HG03196 (cell line): ENCODE data around the gene IGFBP1.
"Not testable (repeated sequence)": the region's sequence is repeated elsewhere in the genome, so short reads cannot be mapped to it uniquely, and the experiment has no call there.

Source experiments
- ATAC-seq: cut with Tn5 transposase; IDR thresholded peaks from one replicate; pipeline ENCODE4 v1.9.1; 2021; ENCODE audit not compliant: unreplicated experiment

Gene IGFBP1

DNA sequence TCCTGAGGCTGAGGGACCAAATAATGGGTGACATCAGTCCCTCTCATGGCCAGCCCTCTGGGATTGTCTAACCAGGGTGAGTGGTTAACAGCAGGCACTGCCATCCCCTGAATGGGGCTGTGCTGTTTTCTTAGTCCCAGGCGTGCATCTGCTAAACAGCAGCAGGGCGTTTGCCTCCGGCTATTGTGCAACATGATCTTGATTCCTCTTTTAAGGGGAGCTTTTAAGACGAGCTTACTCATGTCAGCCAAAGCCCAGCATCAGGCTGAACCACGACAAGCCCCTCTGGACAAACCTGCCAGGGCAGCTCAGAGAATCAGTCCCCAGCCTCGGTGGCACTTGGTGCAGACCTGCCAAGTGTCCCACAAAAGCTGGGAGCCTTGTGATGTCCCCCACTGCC, 49.0 kb downstream of the IGFBP1 start:
- no peak for ATAC-seq

DNA sequence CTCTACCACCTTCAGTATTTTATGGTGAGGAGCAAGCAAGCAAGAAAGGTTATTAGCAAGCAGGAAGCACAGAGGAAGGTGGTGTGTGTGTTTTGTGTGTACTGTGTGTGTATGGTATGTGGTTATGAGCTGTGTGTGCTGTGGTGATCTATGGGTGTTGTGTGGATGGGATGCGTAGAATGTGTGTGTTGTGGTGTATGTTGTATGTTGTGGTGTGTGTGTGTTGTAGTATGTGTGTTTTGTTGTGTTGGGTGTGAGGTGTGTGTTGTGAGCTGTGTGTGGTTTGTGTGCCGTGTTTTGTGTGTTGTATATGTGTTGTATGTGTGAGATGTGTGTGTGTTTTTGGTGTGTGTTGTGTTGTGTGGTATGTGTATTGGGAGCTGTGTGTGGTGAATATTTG, 49.6 kb downstream of the IGFBP1 start:
- no peak for ATAC-seq

DNA sequence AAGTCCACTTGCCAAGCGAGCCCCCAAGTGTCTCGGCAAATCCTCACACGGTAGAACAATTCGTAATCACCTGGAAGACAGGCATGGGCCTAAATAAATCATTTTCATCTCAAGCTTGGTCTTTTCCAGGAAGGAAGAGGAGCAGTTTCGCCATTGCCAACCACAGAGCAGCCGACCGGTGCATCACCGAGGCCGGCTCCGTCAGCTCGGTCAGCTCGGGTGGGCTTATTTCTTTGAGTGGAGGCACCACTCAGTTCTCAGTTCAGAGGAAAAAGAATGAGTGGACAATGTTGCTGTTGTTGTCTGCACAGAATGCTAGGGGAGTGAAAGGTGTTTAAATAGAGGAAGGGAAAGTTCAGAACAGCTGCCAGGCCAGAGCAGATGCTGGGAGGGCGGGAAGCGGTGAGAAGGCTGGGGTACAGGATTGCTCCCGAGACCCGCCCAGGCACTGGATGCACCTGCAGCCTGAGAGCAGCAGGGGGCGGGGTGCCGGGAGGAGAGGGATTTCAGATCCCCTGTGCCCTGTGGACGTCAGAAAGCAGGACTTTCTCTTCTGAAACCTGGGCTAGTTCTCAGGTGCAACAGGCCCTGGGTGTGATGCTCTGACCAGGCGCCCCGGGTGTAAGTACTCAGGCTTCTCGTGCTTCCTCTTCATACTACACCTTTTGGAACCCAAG, 50.5 kb downstream of the IGFBP1 start:
- no peak for ATAC-seq

DNA sequence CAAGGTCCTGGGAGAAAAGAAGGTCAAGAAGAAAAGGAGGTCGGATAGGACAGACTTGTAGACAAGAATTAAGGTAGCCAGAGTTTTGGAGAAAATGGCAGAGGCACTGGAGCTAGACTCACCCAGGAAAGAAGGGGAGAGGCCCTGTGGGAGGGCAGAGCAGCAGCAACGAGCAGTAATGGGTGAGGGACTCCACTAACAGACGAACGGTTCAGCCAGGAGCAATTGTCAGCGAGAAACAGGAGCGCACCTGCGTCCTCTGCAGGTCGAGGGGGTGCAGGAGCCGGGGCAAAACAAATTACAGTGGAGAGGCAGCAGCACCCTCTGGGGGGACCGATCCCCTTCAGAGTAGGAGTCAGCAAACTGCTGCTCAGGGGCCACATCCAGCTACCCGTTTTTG, 51.3 kb downstream of the IGFBP1 start:
- no peak for ATAC-seq

DNA sequence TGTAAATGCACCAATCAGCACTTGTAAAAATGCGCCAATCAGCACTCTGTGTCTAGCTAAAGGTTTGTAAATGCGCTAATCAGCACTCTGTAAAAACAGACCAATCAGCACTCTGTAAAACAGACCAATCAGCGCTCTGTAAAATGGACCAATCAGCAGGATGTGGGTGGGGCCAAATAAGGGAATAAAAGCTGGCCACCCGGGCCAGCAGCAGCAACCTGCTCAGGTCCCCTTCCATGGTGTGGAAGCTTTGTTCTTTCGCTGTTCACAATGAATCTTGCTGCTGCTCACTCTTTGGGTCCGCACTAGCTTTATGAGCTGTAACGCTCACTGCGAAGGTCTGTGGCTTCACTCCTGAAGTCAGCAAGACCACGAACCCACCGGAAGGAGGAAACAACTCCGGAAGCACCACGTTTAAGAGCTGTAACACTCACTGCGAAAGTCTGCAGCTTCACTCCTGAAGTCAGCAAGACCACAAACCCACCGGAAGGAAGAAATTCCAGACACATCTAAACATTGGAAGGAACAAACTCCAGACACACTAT, 52.0 kb downstream of the IGFBP1 start:
- not testable (repeated sequence) for ATAC-seq

DNA sequence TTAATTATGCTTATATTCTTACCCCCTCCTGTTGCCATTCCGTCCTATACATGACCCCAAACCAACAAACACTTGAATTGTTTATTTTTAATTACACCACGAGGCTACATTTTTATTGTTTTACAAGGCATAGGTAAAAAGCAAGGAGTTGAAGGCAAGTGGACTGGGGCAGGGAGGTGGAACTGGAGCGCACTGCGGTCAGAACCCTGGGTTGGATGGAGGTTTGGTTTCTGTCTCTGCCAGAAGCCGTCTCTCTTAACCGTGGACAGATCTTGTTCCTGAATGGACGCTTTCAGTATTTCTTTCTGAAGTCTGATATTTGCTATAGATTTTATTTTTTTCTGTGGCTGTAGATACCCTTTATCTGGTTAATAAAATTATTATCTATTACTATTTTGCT, 52.7 kb downstream of the IGFBP1 start:
- ATAC-seq = no peak
